Skin of body (tissue), 2 donors: ENCODE data around the gene SEC14L3. TPM values are rescaled to one million over a fixed set of nuclear protein-coding genes. Genes with fewer than 3 reads are reported as not detected.
"Not testable (repeated sequence)": the region's sequence is repeated elsewhere in the genome, so short reads cannot be mapped to it uniquely, and the experiment has no call there.

Source experiments
- DNase-seq: peaks from one replicate; lab custom pipeline; 2025; lab: John Stamatoyannopoulos, UW
- total RNA-seq: library from RNA; depleted of rRNA; stranded (reverse); fragments of >200 nt; gene quantifications from one replicate; pipeline ENCODE4 v1.2.3, GENCODE V29; 2014

SEC14L3 gene
- total RNA-seq, 1 donor from 2014 or later: not detected

GRCh38 chr22:30486118-30486517, 14.3 kb upstream of the SEC14L3 start:
- no peak for DNase-seq

GRCh38 chr22:30485362-30485988, 13.7 kb upstream of the SEC14L3 start:
- no peak for DNase-seq

- no peak for DNase-seq
These were observed 11.4 kb upstream of the SEC14L3 start for GRCh38 chr22:30483169-30483568.

GRCh38 chr22:30481711-30482110, 9.9 kb upstream of the SEC14L3 start:
- DNase-seq: no peak

GRCh38 chr22:30479981-30480380, 8.2 kb upstream of the SEC14L3 start:
- DNase-seq: no peak

GRCh38 chr22:30474683-30475424, 3.0 kb upstream of the SEC14L3 start:
- no peak for DNase-seq

GRCh38 chr22:30474121-30474520, 2.3 kb upstream of the SEC14L3 start:
- no peak for DNase-seq

- DNase-seq: no peak
These were observed 1.3 kb upstream of the SEC14L3 start for GRCh38 chr22:30472994-30473720.

- DNase-seq: no peak
These were observed 1.2 kb downstream of the SEC14L3 start for GRCh38 chr22:30470655-30471054.

GRCh38 chr22:30469165-30469564, 2.7 kb downstream of the SEC14L3 start:
- DNase-seq: no peak

GRCh38 chr22:30460555-30460954, 11.3 kb downstream of the SEC14L3 start:
- not testable (repeated sequence) for DNase-seq

GRCh38 chr22:30460147-30460546, 11.7 kb downstream of the SEC14L3 start:
- no peak for DNase-seq

- DNase-seq: no peak
These were observed 12.4 kb downstream of the SEC14L3 start for GRCh38 chr22:30459181-30460052.

GRCh38 chr22:30457981-30458380, 13.8 kb downstream of the SEC14L3 start:
- DNase-seq: no peak

- no peak for DNase-seq
These were observed 16.6 kb downstream of the SEC14L3 start for GRCh38 chr22:30455075-30455840.

- no peak for DNase-seq
These were observed 17.9 kb downstream of the SEC14L3 start for GRCh38 chr22:30453731-30454510.

GRCh38 chr22:30452861-30453260, 19.0 kb downstream of the SEC14L3 start:
- no peak for DNase-seq

- DNase-seq: not testable (repeated sequence)
These were observed 20.3 kb downstream of the SEC14L3 start for GRCh38 chr22:30451488-30451887.

- DNase-seq: no peak
These were observed 24.2 kb downstream of the SEC14L3 start for GRCh38 chr22:30447656-30448055.
